ENCODE data around the gene DDR2. TPM values are rescaled to one million over a fixed set of nuclear protein-coding genes. Genes with fewer than 3 reads are reported as not detected.

Gene DDR2
- total RNA-seq, 1 donor from 2014 or later, result 36.6 TPM

GRCh38 chr1:162688931-162689330 is 56.7 kb downstream of the DDR2 start:
- DNase-seq, result no peak
- no peak for ATAC-seq (ENCODE audit: poor library complexity)
- intact Hi-C loops (cut with DNase I), result no loop called here

- ATAC-seq (ENCODE audit: poor library complexity) (peak; percentile 46), DNase-seq (peak; percentile 66)
- intact Hi-C loops (cut with DNase I), result loop anchor here (5.0 kb wide), 1 partner anchor 58 kb away; the partner anchor contains the start of gene DDR2
These were observed 57.7 kb downstream of the DDR2 start for GRCh38 chr1:162689745-162690671.

DNA sequence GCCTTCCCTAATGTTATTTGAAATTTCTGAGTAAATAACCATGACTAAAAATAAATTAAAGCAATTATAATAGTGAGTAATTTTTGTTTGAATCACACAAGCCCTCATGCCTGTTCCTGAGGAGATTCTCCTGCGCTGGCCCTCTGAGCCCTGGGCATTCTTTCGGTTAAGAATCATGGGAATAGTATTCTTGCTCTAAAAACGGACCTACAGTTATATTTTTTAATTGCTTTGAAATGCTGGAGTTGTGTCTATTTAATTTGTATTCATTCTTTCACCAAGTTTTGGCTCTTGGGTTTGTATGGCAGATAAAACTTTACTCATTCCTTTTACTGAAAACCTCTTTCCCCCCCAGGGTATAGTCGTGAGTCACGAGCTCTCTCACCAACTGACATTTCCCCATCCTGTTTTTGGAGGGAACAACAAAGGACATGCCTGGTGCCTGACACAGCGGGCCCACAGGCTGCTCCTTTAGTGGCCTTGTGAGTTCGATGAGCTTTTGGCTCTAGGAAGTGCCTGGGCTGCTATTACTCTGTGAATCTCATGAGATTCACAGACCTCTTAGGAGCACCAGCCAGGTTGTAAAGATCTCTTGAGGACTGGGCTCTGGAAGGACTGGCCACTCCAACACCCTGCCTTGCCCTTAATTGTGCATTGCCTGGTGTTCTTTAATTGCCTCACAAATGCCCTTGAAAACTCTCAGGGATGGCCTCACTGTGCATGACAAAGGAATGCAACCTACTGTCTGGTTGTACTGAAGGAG is 58.6 kb downstream of the DDR2 start:
- intact Hi-C loops (cut with DNase I), result loop anchor here (5.0 kb wide), 1 partner anchor 59 kb away; the partner anchor contains the start of gene DDR2
- ATAC-seq (ENCODE audit: poor library complexity) (peak; percentile 67), DNase-seq (peak; percentile 70)

DNA sequence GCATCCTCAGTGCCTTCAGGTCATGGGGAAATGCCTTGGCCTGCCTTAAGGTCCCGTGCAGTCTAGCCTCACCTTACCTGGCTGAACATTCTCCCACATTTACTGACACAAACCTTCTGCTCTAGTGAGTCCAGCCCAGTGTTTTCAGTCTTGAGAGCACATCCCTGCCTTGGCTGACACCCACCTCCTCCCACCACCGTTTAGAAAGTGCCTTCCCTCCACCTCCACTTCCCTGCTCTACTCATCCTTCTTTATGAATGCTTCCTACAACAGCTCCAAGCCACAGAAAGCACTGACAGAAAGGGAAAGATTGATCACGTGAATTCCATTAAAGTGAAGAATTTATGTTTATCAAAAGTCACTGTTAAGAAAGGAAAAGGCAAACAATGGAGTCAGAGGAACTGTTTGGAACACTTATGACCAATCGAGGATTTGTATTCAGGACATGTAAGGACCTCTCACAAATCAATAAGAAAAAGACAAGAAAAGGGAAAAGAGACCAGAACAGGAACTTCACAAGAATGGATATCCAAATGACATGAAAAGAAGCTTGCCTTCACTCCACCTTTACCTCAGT is 59.8 kb downstream of the DDR2 start:
- ATAC-seq (ENCODE audit: poor library complexity) (no peak), DNase-seq (no peak)
- intact Hi-C loops (cut with DNase I), result loop anchor here (5.0 kb wide), 1 partner anchor 60 kb away; the partner anchor contains the start of gene DDR2

DNA sequence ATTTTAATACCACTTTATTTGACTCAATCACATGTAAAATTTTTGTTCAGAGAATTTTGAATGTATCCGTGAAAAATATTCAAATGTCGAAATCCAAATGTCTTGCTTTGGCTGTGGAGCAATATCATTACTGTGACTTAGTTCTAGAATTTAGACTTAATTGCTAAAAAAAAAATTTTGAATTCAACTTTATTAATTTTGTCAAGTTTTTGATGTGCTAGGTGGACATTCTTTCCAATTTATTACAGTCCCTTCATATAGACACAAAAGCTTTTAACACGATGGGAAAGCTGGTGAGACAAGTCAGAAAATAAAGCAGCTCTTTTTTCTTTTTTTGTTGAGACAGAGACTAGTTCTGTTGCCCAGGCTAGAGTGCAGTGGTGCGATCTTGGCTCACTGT is 62.6 kb downstream of the DDR2 start:
- no peak for ATAC-seq (ENCODE audit: poor library complexity)
- no peak for DNase-seq
- intact Hi-C loops (cut with DNase I), result loop anchor here (5.0 kb wide), 1 partner anchor 63 kb away; the partner anchor contains the start of gene DDR2

- no peak for ATAC-seq (ENCODE audit: poor library complexity)
These were observed 63.4 kb downstream of the DDR2 start for GRCh38 chr1:162695687-162696086.

DNA sequence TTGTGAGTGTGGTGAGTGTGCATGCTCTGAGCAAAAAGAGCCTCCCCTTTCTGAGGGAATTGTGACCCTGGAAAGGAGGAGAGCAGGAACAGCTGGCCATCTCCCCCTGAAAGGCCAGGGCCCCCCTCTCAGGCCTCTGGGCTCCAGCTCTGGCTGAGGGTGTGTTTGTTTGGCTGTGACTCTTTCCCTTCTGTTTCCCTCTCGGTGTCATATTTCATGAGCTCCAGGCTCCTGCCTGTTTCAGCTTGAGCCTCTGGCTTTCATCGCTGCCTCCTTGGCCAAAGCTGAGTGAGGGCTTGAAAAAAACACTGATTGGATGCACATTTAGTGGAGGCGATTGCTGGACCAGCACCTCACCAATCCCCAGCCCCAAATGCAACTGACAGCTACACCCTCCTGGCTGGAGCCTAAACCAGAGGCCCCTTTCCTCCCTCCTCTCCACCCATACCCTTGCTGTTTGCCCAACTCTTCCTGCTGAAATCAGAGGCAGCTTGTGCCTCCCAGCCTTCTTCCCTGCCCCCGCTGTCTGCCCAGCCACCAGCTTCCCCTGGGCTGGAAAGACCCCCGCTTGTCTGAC is 64.1 kb downstream of the DDR2 start:
- ATAC-seq (ENCODE audit: poor library complexity), result peak; percentile 96
- intact Hi-C loops (cut with DNase I), result no loop called here

More at GRCh38 chr1:162695687-162696086, 63.4 kb downstream of the DDR2 start:
- intact Hi-C loops (cut with DNase I), result no loop called here
- DNase-seq, result no peak

GRCh38 chr1:162697140-162697895 is 65.1 kb downstream of the DDR2 start:
- ATAC-seq (ENCODE audit: poor library complexity) (no peak), DNase-seq (no peak)
- intact Hi-C loops (cut with DNase I), result no loop called here

More for the DNA sequence above, 64.1 kb downstream of the DDR2 start:
- DNase-seq, result peak; percentile 83

DNA sequence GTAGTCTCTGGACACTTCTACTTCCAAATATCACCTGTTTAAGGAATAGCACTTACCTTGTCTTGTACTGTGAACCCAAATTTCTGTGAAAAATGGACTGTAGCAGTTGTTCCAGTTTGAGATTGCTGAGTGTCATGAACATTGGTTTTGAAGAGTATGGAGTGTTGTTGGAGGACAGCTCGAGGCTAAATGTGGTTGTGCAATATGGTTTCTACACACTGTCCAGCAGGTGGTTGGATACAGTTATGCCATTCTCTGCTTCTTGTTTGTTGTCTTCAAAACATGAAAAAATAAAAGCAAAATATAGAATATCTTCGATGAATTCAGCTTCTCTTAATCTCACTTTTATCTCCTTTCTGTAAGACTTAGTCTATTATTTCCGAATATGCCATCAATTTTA is 67.1 kb downstream of the DDR2 start:
- no peak for ATAC-seq (ENCODE audit: poor library complexity)

DNA sequence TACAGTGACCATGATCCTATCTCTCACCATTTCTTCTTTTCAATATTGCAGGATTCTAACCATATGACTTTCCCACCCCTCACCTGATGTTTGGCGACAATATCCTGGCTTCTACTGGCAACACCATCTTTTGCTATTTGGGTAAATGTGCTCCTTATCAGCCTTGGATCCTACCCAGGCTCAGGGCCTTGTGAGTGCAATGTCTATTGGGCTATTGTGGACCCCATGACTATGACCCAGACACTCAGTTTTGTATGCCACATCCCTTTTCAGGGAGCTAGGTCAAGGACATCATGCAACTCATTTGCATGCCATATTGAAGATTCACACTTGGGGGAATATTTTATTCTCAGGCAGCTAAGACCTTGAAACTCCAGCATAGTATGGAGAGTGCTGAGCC is 67.9 kb downstream of the DDR2 start:
- no peak for DNase-seq
- no peak for ATAC-seq (ENCODE audit: poor library complexity)
- intact Hi-C loops (cut with DNase I), result no loop called here

More for the DNA sequence above, 67.1 kb downstream of the DDR2 start:
- intact Hi-C loops (cut with DNase I), result no loop called here
- no peak for DNase-seq

DNA sequence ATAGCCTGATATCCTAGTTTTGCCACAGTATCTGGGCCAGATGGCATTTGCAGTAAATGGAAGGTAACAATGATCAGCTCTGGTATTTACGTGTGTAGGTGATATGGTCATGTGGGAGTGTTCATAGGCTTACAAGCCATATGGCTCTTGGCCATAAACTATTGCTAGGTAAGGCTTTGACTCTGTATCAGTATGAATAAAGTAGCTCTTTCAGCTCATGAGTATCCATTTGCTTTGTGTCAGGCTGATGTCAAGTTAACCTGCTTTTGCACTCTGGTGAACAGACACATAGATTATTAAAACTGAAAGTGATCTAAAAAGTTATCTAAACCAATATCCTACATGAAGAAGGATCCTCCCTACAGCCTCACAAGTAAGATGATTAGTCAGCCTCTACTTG is 69.0 kb downstream of the DDR2 start:
- intact Hi-C loops (cut with DNase I), result no loop called here

DNA sequence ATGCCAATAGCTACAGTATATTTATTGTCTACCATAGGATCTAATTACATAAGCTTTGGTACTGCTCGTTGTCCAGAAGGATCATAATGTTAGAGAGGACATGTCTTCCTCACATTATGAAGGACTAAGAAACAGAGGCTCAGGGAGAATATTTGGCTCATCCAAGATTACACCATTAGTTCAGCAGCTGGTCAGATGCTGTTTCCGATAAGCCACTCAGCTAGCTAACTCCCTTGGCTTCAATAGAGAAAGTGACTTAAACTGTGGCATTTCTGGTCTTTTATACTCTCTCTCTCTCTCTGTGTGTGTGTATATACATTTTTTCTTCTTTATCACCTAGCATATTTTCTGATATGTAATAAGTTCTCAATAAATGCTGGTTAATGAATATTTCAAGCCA is 70.4 kb downstream of the DDR2 start:
- DNase-seq (no peak), ATAC-seq (ENCODE audit: poor library complexity) (no peak)
- intact Hi-C loops (cut with DNase I), result no loop called here

More for the DNA sequence above, 69.0 kb downstream of the DDR2 start:
- ATAC-seq (ENCODE audit: poor library complexity), result no peak
- no peak for DNase-seq

DNA sequence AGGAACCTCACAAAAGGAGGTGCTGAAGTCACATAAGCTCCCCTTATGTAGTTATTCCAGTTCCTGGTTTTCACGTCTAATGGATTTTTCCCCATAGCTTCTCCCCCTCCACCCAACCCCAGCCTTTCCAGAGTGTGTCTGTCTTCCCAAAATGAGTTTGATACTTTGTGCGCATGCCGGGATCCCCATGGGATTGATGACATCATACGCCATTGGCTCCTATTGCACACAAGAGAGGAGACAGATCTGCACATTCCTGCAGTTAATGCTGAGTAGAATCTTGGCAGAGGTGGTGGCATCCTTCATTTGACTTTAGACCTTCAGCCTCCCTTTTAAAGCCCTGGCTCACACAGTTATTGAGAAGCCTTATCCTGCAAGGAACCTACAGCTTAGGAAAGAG is 71.4 kb downstream of the DDR2 start:
- intact Hi-C loops (cut with DNase I), result no loop called here
- DNase-seq (peak; percentile 56), ATAC-seq (ENCODE audit: poor library complexity) (peak; percentile 36)

GRCh38 chr1:162704673-162705424 is 72.6 kb downstream of the DDR2 start:
- intact Hi-C loops (cut with DNase I), result no loop called here
- DNase-seq, result peak; percentile 70
- ATAC-seq (ENCODE audit: poor library complexity), result peak; percentile 76

DNA sequence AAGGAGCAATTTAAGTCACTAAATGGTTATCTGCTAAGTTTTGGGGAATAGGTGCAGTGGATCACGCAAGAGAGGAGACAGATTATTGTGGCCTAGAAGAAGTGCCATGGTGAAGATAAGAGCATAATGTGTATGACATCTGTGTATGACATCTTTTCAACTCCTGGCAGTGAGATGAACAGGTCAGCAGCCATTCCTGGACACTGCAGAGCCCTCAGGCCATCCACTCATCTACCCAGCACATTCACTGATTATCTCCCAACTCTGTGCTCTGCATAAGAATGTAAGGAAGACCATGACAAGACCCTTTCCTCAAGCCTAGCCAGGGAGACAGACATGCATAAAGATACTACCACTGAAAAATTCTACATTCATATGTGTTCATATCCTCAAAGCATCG is 73.7 kb downstream of the DDR2 start:
- DNase-seq (no peak), ATAC-seq (ENCODE audit: poor library complexity) (no peak)
- intact Hi-C loops (cut with DNase I), result no loop called here

DNA sequence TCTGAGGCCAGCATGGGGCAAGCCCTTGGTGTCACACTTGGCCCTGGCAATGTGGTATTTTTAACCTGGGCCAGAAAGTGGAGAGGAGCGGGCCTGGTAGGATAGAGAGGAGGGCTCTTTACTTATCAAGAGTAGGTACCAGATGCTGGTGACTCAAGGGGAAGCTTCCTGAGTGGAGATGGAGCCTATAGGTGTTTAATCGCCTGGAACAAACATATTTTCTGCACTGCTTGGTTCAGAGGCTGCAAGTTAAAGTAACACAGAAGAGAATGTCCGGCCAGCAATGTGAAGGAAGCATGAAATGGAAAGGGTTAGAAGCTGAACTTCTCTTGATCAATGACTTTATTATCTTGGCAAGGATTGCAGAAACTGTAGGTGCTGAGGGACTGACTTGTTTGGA is 74.3 kb downstream of the DDR2 start:
- ATAC-seq (ENCODE audit: poor library complexity) (no peak), DNase-seq (no peak)
- intact Hi-C loops (cut with DNase I), result no loop called here

DNA sequence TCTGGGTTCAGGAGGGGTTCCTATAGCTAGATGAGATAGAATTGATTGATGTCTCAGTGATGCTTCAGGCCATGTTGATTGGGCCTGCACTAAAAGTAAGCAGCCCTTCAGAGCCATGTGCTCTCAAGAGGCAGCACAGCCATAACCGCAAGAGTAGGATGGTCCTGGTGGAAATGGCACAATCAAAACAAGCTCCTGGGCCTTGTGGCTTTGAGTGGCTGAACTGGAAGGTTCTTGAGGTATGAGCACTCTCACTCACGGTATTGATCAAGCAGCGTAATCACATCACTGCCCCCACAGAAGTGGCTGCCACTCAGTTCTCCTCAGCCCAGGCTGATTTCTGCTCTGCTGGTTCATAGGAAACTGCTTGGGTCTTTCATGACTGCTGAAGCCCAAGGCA is 76.0 kb downstream of the DDR2 start:
- ATAC-seq (ENCODE audit: poor library complexity) (no peak), DNase-seq (no peak)
- intact Hi-C loops (cut with DNase I), result no loop called here

Data from Right ventricle myocardium superior (tissue), 1 donor.